SK-N-SH (cell line): ENCODE results near the gene FSIP1.

Experiments
- CTCF ChIP-seq: fragments of 200-600 bp; sonication (generic); IDR thresholded peaks from 2 replicates; pipeline ENCODE4 v1.6.1; 2017; ENCODE audit warnings: antibody characterized with exemption, mild to moderate bottlenecking, moderate library complexity
- ELF1 ChIP-seq: IDR thresholded peaks from 2 replicates; pipeline ENCODE4 v1.4.0; 2012
- EP300 ChIP-seq, 2 experiments: IDR thresholded peaks; 2 replicates each; pipeline versions ENCODE4 v1.4.0 to v1.6.1; 2012; ENCODE audit warnings: borderline replicate concordance in 1 of 2, low read depth in 1 of 2, low read length in 1 of 2
- EZH2phosphoT487 ChIP-seq: fragments of 200-600 bp; sonication (generic); IDR thresholded peaks from 2 replicates; pipeline ENCODE4 v1.6.1; 2017; ENCODE audit warnings: low read depth, mixed run types, mild to moderate bottlenecking, antibody characterized with exemption, moderate library complexity, borderline replicate concordance
- FOSL2 ChIP-seq: IDR thresholded peaks from 2 replicates; pipeline ENCODE4 v1.4.0; 2012; ENCODE audit warnings: low read depth, mild to moderate bottlenecking, moderate library complexity, borderline replicate concordance
- FOXJ3 ChIP-seq: sonication (generic); formaldehyde crosslinking; IDR thresholded peaks from 2 replicates; pipeline ENCODE4 v1.5.1; 2020; ENCODE audit warnings: mild to moderate bottlenecking, missing genetic modification reagents
- GABPA ChIP-seq: IDR thresholded peaks from 2 replicates; pipeline ENCODE4 v1.4.0; 2012; ENCODE audit warnings: low read depth, mild to moderate bottlenecking
- NFIC ChIP-seq: IDR thresholded peaks from 2 replicates; pipeline ENCODE4 v1.4.0; 2012; ENCODE audit warnings: borderline replicate concordance
- NRF1 ChIP-seq: IDR thresholded peaks from 2 replicates; pipeline ENCODE4 v1.6.1; 2012; ENCODE audit warnings: low read depth, mild to moderate bottlenecking, low read length
- POLR2AphosphoS5 ChIP-seq: IDR thresholded peaks from 2 replicates; pipeline ENCODE4 v1.6.1; 2012; ENCODE audit warnings: low read depth, low read length
- RAD21 ChIP-seq: IDR thresholded peaks from 2 replicates; pipeline ENCODE4 v1.6.1; 2012; ENCODE audit warnings: mild to moderate bottlenecking, low read length
- SMC3 ChIP-seq: IDR thresholded peaks from 2 replicates; pipeline ENCODE4 v1.6.1; 2012; ENCODE audit warnings: low read depth, low read length, improper control_type of control experiment
- TEAD4 ChIP-seq: IDR thresholded peaks from 2 replicates; pipeline ENCODE4 v1.4.0; 2012; ENCODE audit warnings: mild to moderate bottlenecking, borderline replicate concordance; ENCODE audit not compliant: insufficient read depth

GRCh38 chr15:39558421-39558820 is 224.2 kb downstream of the FSIP1 start:
- no peak for TF ChIP-seq CTCF
- no peak for TF ChIP-seq FOXJ3
- no peak for TF ChIP-seq GABPA
- TF ChIP-seq POLR2AphosphoS5 = no peak
- TF ChIP-seq NRF1 = no peak
- TF ChIP-seq SMC3 = no peak
- TF ChIP-seq FOSL2 = no peak
- TF ChIP-seq TEAD4 = no peak
- TF ChIP-seq EZH2phosphoT487 = no peak
- TF ChIP-seq ELF1 = no peak
- no peak for TF ChIP-seq EP300 (IDR thresholded peaks at IDR 0.05; ENCODE audit: borderline replicate concordance in 1 of 2, low read depth in 1 of 2, low read length in 1 of 2)
- TF ChIP-seq RAD21 = no peak
- TF ChIP-seq NFIC = no peak
